Panc1 (cell line): ENCODE results near the gene OPA3.

Source experiments
- TF ChIP-seq, protein P1 (sequence below): fragments of 450-650 bp; IDR thresholded peaks from 2 replicates; pipeline ENCODE4 v1.5.1; 2017; ENCODE audit warnings: mild to moderate bottlenecking
- TF ChIP-seq, protein P2 (sequence below), 2 experiments: IDR thresholded peaks; 2 replicates each; pipeline ENCODE4 v1.6.1; 2011 to 2012; ENCODE audit warnings: low read depth in 2 of 2, control low read depth in 1 of 2, low read length in 1 of 2, mild to moderate bottlenecking in 1 of 2, moderate library complexity in 1 of 2; ENCODE audit not compliant: insufficient read depth in 1 of 2

GRCh38 chr19:45623984-45624383 lies 39.4 kb upstream of the OPA3 start:
- TF ChIP-seq, protein P1, sequence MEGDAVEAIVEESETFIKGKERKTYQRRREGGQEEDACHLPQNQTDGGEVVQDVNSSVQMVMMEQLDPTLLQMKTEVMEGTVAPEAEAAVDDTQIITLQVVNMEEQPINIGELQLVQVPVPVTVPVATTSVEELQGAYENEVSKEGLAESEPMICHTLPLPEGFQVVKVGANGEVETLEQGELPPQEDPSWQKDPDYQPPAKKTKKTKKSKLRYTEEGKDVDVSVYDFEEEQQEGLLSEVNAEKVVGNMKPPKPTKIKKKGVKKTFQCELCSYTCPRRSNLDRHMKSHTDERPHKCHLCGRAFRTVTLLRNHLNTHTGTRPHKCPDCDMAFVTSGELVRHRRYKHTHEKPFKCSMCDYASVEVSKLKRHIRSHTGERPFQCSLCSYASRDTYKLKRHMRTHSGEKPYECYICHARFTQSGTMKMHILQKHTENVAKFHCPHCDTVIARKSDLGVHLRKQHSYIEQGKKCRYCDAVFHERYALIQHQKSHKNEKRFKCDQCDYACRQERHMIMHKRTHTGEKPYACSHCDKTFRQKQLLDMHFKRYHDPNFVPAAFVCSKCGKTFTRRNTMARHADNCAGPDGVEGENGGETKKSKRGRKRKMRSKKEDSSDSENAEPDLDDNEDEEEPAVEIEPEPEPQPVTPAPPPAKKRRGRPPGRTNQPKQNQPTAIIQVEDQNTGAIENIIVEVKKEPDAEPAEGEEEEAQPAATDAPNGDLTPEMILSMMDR: no peak
- TF ChIP-seq, protein P2, sequence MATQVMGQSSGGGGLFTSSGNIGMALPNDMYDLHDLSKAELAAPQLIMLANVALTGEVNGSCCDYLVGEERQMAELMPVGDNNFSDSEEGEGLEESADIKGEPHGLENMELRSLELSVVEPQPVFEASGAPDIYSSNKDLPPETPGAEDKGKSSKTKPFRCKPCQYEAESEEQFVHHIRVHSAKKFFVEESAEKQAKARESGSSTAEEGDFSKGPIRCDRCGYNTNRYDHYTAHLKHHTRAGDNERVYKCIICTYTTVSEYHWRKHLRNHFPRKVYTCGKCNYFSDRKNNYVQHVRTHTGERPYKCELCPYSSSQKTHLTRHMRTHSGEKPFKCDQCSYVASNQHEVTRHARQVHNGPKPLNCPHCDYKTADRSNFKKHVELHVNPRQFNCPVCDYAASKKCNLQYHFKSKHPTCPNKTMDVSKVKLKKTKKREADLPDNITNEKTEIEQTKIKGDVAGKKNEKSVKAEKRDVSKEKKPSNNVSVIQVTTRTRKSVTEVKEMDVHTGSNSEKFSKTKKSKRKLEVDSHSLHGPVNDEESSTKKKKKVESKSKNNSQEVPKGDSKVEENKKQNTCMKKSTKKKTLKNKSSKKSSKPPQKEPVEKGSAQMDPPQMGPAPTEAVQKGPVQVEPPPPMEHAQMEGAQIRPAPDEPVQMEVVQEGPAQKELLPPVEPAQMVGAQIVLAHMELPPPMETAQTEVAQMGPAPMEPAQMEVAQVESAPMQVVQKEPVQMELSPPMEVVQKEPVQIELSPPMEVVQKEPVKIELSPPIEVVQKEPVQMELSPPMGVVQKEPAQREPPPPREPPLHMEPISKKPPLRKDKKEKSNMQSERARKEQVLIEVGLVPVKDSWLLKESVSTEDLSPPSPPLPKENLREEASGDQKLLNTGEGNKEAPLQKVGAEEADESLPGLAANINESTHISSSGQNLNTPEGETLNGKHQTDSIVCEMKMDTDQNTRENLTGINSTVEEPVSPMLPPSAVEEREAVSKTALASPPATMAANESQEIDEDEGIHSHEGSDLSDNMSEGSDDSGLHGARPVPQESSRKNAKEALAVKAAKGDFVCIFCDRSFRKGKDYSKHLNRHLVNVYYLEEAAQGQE (IDR thresholded peaks at IDR 0.05; ENCODE audit: insufficient read depth in 1 of 2, low read depth in 2 of 2, low read length in 1 of 2): no peak
